IMR-90 (cell line): ENCODE measurements around the gene RAB42. TPM values are rescaled to one million over a fixed set of nuclear protein-coding genes. Genes with fewer than 3 reads are reported as not detected.

Source experiments
- ATAC-seq: fragments of 200-7000 bp; cut with Tn5 transposase; 2 replicates; pipeline ENCODE4 v1.9.1; 2020; ENCODE audit warnings: low read depth, mild to moderate bottlenecking, moderate library complexity
- BruUV-seq: library from RNA; stranded (reverse); fragments of 400-500 nt; replicated peaks from 2 replicates; lab custom pipeline; 2021; lab: Mats Ljungman, UMichigan
- CTCF ChIA-PET: fragments of 300-600 bp; formaldehyde crosslinking; extraction: SDS; loops from one replicate; lab custom pipeline; 2021; ENCODE audit warnings: antibody characterized with exemption; lab: Yijun Ruan, JAX
- POLR2A ChIA-PET: fragments of 300-600 bp; sonication (Branson Sonifier 250); formaldehyde crosslinking; loops from one replicate; lab custom pipeline; 2022; ENCODE audit warnings: antibody characterized with exemption; ENCODE audit not compliant: unreplicated experiment; lab: Charles Lee
- DNase-seq: peaks from one replicate; pipeline ENCODE4 v3.0.0; 2013
- H2AFZ ChIP-seq: replicated peaks from 2 replicates; pipeline ENCODE3; 2013; ENCODE audit warnings: low read length, mild to moderate bottlenecking; ENCODE audit not compliant: poor library complexity
- H2AK5ac ChIP-seq: 2 replicates; pipeline ENCODE4 v1.6.1; 2013; ENCODE audit warnings: low read depth, low read length, inconsistent platforms
- H2AK9ac ChIP-seq: replicated peaks from 2 replicates; pipeline ENCODE3; 2013; ENCODE audit warnings: mild to moderate bottlenecking, low read depth, low read length, moderate library complexity; ENCODE audit not compliant: poor library complexity
- H2BK120ac ChIP-seq: 2 replicates; pipeline ENCODE4 v1.6.1; 2013; ENCODE audit warnings: low read depth, low read length, inconsistent platforms
- H2BK15ac ChIP-seq: 3 replicates; pipeline ENCODE4 v1.6.1; 2013; ENCODE audit warnings: low read depth, low read length, inconsistent platforms
- H2BK20ac ChIP-seq: 2 replicates; pipeline ENCODE4 v1.6.1; 2013; ENCODE audit warnings: low read depth, mild to moderate bottlenecking, inconsistent platforms, low read length, moderate library complexity
- H2BK5ac ChIP-seq: 2 replicates; pipeline ENCODE4 v1.6.1; 2013; ENCODE audit warnings: mild to moderate bottlenecking, low read depth, low read length, inconsistent platforms; ENCODE audit not compliant: poor library complexity, severe bottlenecking
- H3K14ac ChIP-seq: replicated peaks from 2 replicates; pipeline ENCODE4 v1.6.1; 2013; ENCODE audit warnings: low read depth, low read length, inconsistent platforms
- H3K18ac ChIP-seq: 2 replicates; pipeline ENCODE4 v1.6.1; 2013; ENCODE audit warnings: low read depth, low read length, control low read depth
- H3K23ac ChIP-seq: 2 replicates; pipeline ENCODE4 v1.6.1; 2013; ENCODE audit warnings: low read depth, low read length, inconsistent platforms
- H3K27ac ChIP-seq: 2 replicates; pipeline ENCODE4 v1.5.1; 2013; ENCODE audit warnings: mild to moderate bottlenecking, control low read depth, low read length; ENCODE audit not compliant: insufficient read depth
- H3K27me3 ChIP-seq: 2 replicates; pipeline ENCODE4 v1.6.1; 2013; ENCODE audit warnings: low read length; ENCODE audit not compliant: control insufficient read depth, insufficient read depth
- H3K36me3 ChIP-seq: 2 replicates; pipeline ENCODE4 v1.6.1; 2013; ENCODE audit warnings: low read length, mixed read lengths; ENCODE audit not compliant: control insufficient read depth, insufficient read depth
- H3K4ac ChIP-seq: 2 replicates; pipeline ENCODE4 v1.6.1; 2013; ENCODE audit warnings: low read depth, low read length, inconsistent platforms
- H3K4me1 ChIP-seq: 2 replicates; pipeline ENCODE4 v1.6.1; 2013; ENCODE audit warnings: low read length, mixed read lengths; ENCODE audit not compliant: control insufficient read depth, insufficient read depth
- H3K4me2 ChIP-seq: 2 replicates; pipeline ENCODE4 v1.6.1; 2013; ENCODE audit warnings: low read depth, mild to moderate bottlenecking, control low read depth, low read length, moderate library complexity
- H3K4me3 ChIP-seq: 2 replicates; pipeline ENCODE4 v1.5.1; 2013; ENCODE audit warnings: low read depth, mild to moderate bottlenecking, control low read depth, low read length, moderate library complexity; ENCODE audit not compliant: insufficient read depth
- H3K56ac ChIP-seq: 2 replicates; pipeline ENCODE4 v1.6.1; 2013; ENCODE audit warnings: low read length, inconsistent platforms; ENCODE audit not compliant: insufficient read depth; ENCODE audit errors: extremely low read depth
- H3K79me1 ChIP-seq, 2 experiments: 2 replicates each; pipeline ENCODE4 v1.6.1; 2013; ENCODE audit warnings: low read length in 2 of 2, inconsistent platforms in 1 of 2, low read depth in 1 of 2
- H3K9ac ChIP-seq: 2 replicates; pipeline ENCODE4 v1.6.1; 2013; ENCODE audit warnings: low read depth, low read length, control low read depth
- H3K9me1 ChIP-seq: 2 replicates; pipeline ENCODE4 v1.6.1; 2013; ENCODE audit warnings: low read length, inconsistent platforms; ENCODE audit not compliant: insufficient read depth
- H3K9me3 ChIP-seq: 2 replicates; pipeline ENCODE4 v1.6.1; 2013; ENCODE audit warnings: low read length; ENCODE audit not compliant: control insufficient read depth, insufficient read depth
- H4K20me1 ChIP-seq: 2 replicates; pipeline ENCODE4 v1.6.1; 2013; ENCODE audit warnings: low read length, inconsistent platforms; ENCODE audit not compliant: insufficient read depth
- H4K5ac ChIP-seq: 2 replicates; pipeline ENCODE4 v1.6.1; 2013; ENCODE audit warnings: mild to moderate bottlenecking, low read depth, low read length, control low read depth
- H4K8ac ChIP-seq, 2 experiments: 2 replicates each; pipeline ENCODE4 v1.6.1; 2013; ENCODE audit warnings: low read depth in 2 of 2, low read length in 2 of 2, control low read depth in 1 of 2, inconsistent platforms in 1 of 2
- H4K91ac ChIP-seq: 2 replicates; pipeline ENCODE4 v1.6.1; 2013; ENCODE audit warnings: low read depth, low read length, inconsistent platforms; ENCODE audit not compliant: insufficient read depth
- CEBPB ChIP-seq: IDR thresholded peaks from 2 replicates; pipeline ENCODE4 v1.6.1; 2012; ENCODE audit warnings: low read depth, low read length, improper control_type of control experiment
- MAFK ChIP-seq: IDR thresholded peaks from 2 replicates; pipeline ENCODE4 v1.6.1; 2012; ENCODE audit warnings: low read depth, low read length, improper control_type of control experiment
- MAZ ChIP-seq: IDR thresholded peaks from 2 replicates; pipeline ENCODE4 v1.6.1; 2012; ENCODE audit warnings: low read depth, mild to moderate bottlenecking, low read length, improper control_type of control experiment, moderate library complexity, borderline replicate concordance
- MXI1 ChIP-seq: IDR thresholded peaks from 2 replicates; pipeline ENCODE4 v1.6.1; 2012; ENCODE audit warnings: low read depth, mild to moderate bottlenecking, low read length, moderate library complexity, borderline replicate concordance
- NFE2L2 ChIP-seq: fragments of 150-350 bp; IDR thresholded peaks from 2 replicates; pipeline ENCODE4 v1.6.1; 2016; ENCODE audit warnings: low read depth, mild to moderate bottlenecking, low read length
- RAD21 ChIP-seq: IDR thresholded peaks from 2 replicates; pipeline ENCODE4 v1.6.1; 2012; ENCODE audit warnings: low read length, improper control_type of control experiment
- RFX5 ChIP-seq: IDR thresholded peaks from 2 replicates; pipeline ENCODE4 v1.8.0; 2012; ENCODE audit warnings: low read depth, mild to moderate bottlenecking, low read length, moderate library complexity
- SMC3 ChIP-seq: fragments of 150-350 bp; IDR thresholded peaks from 2 replicates; pipeline ENCODE4 v1.6.1; 2016; ENCODE audit warnings: low read depth, mild to moderate bottlenecking, antibody characterized with exemption, low read length, moderate library complexity
- WGBS, 2 experiments: methylation state at CpG; one replicate each; pipeline versions ENCODE4 v1.1.5 to v1.1.7; 2013; ENCODE audit warnings: missing lambda C conversion rate in 2 of 2; ENCODE audit not compliant: insufficient read length in 1 of 2; ENCODE audit errors: extremely low coverage in 2 of 2; 5-methylcytosine and 5-hydroxymethylcytosine counted together
- dilution Hi-C: fragments of 300-500 bp; cut with HindIII; formaldehyde crosslinking; loops from one replicate; pipeline ENCODE4 v1.14.3; 2018; ENCODE audit warnings: low sequenced_read_pairs; ENCODE audit not compliant: unreplicated experiment
- in situ Hi-C: fragments of 300-500 bp; cut with MboI; formaldehyde crosslinking; loops from 3 replicates; pipeline ENCODE4 v1.14.3; 2019; ENCODE audit warnings: low sequenced_read_pairs, inconsistent platforms, mixed read lengths
- intact Hi-C: fragments of 100-400 bp; cut with micrococcal nuclease; formaldehyde crosslinking; loops from 2 replicates; pipeline ENCODE4 v1.10.0; 2022
- polyA plus RNA-seq, 3 experiments: library from polyadenylated mRNA; depleted of rRNA; stranded (reverse); fragments of >200 nt; gene quantifications; 2 replicates each; pipeline ENCODE4 v1.2.3, GENCODE V29; 2012; ENCODE audit warnings: low replicate concordance in 1 of 3
- total RNA-seq: library from RNA; depleted of rRNA; stranded (reverse); fragments of >200 nt; gene quantifications from 2 replicates; pipeline ENCODE4 v1.2.3, GENCODE V29; 2012
- TF ChIP-seq, protein P1 (sequence below): conservative IDR thresholded peaks from 2 replicates; pipeline ENCODE4 v1.5.1; 2012; ENCODE audit warnings: mild to moderate bottlenecking, low read depth, low read length, improper control_type of control experiment
- TF ChIP-seq, protein P2 (sequence below): fragments of 150-350 bp; IDR thresholded peaks from 2 replicates; pipeline ENCODE4 v1.6.1; 2017; ENCODE audit warnings: mild to moderate bottlenecking, antibody characterized with exemption, low read length, low read depth

Gene RAB42
- total and polyA plus RNA-seq, 2 of the 4 experiments (the other 2 are of a cell fraction), result 0.77 to 0.90 TPM

DNA sequence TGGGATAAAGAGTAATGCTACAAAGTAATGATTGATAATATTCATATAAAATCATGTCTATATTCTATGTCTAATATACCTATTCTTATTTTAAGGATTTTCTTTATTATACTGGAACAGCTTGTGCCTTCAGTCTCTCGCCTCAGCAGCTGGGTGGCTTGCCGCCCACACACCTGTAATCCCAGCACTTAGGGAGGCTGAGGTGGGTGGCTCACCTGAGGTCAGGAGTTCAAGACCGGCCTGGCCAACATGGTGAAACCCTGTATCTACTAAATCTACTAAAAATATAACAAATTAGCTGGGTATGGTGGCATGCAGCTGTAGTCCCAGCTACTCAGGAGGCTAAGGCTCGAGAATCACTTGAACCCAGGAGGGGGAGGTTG, 46.8 kb upstream of the RAB42 start:
- no peak overlapping the region for H2BK20ac ChIP-seq
- H3K18ac ChIP-seq, result no peak overlapping the region
- no peaks in the 10 kb centered on the region for H3K27me3 ChIP-seq
- no peak overlapping the region for H4K8ac ChIP-seq
- H3K4me2 ChIP-seq, result no peak overlapping the region
- no peak overlapping the region for H3K27ac ChIP-seq
- H3K56ac ChIP-seq, result no peak overlapping the region
- no peak overlapping the region for H2AFZ ChIP-seq
- no peak overlapping the region for H4K91ac ChIP-seq
- TF ChIP-seq MXI1, result no peak
- TF ChIP-seq, protein P1, sequence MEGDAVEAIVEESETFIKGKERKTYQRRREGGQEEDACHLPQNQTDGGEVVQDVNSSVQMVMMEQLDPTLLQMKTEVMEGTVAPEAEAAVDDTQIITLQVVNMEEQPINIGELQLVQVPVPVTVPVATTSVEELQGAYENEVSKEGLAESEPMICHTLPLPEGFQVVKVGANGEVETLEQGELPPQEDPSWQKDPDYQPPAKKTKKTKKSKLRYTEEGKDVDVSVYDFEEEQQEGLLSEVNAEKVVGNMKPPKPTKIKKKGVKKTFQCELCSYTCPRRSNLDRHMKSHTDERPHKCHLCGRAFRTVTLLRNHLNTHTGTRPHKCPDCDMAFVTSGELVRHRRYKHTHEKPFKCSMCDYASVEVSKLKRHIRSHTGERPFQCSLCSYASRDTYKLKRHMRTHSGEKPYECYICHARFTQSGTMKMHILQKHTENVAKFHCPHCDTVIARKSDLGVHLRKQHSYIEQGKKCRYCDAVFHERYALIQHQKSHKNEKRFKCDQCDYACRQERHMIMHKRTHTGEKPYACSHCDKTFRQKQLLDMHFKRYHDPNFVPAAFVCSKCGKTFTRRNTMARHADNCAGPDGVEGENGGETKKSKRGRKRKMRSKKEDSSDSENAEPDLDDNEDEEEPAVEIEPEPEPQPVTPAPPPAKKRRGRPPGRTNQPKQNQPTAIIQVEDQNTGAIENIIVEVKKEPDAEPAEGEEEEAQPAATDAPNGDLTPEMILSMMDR, result no peak
- no peak for TF ChIP-seq MAFK
- no peak for TF ChIP-seq NFE2L2
- TF ChIP-seq SMC3, result no peak
- no peak for TF ChIP-seq RFX5
- no peak for TF ChIP-seq CEBPB
- no peak for TF ChIP-seq RAD21
- TF ChIP-seq MAZ, result no peak
- TF ChIP-seq, protein P2, sequence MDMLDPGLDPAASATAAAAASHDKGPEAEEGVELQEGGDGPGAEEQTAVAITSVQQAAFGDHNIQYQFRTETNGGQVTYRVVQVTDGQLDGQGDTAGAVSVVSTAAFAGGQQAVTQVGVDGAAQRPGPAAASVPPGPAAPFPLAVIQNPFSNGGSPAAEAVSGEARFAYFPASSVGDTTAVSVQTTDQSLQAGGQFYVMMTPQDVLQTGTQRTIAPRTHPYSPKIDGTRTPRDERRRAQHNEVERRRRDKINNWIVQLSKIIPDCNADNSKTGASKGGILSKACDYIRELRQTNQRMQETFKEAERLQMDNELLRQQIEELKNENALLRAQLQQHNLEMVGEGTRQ, result no peak
- H2AK5ac ChIP-seq, result no peak overlapping the region
- no peak overlapping the region for H2BK120ac ChIP-seq
- H3K4me1 ChIP-seq, result no peaks in the 10 kb centered on the region
- dilution Hi-C loops (no loop called here), intact Hi-C loops (no loop called here), in situ Hi-C loops (no loop called here)
- 83% methylated on average over 1 of the region's 4 CpGs; no CpG with 5 or more reads in 1 of the 2 experiments for WGBS, 2 experiments
- H3K4ac ChIP-seq, result no peak overlapping the region
- no peak overlapping the region for H3K14ac ChIP-seq
- H3K36me3 ChIP-seq, result no peaks in the 10 kb centered on the region
- no peaks in the 10 kb centered on the region for H4K20me1 ChIP-seq
- BruUV-seq, result no TSS peak
- H3K79me1 ChIP-seq, result no peaks in the 10 kb centered on the region
- H2BK15ac ChIP-seq, result no peak overlapping the region
- no peak for DNase-seq
- no peak overlapping the region for H4K5ac ChIP-seq
- ChIA-PET POLR2A (no interaction called here), CTCF (interaction anchor here (0.6 to 1.1 kb wide), 2 partner anchors 18 to 36 kb away, joined by 3 read pairs; no protein-coding TSS in a partner anchor)
- no peak overlapping the region for H3K9ac ChIP-seq
- H3K4me3 ChIP-seq, result no peak overlapping the region
- no peak overlapping the region for H2AK9ac ChIP-seq
- no peak overlapping the region for H3K23ac ChIP-seq
- no peak for ATAC-seq
- H2BK5ac ChIP-seq, result no peak overlapping the region
- no peaks in the 10 kb centered on the region for H3K9me3 ChIP-seq
- no peaks in the 10 kb centered on the region for H3K9me1 ChIP-seq
